ENCODE results near the gene PZP. TPM values are rescaled to one million over a fixed set of nuclear protein-coding genes. Genes with fewer than 3 reads are reported as not detected.

PZP gene
- total and polyA plus RNA-seq, 2 of the 13 experiments (the other 11 are each of a cell fraction or from before 2014, with no cell fraction given): 0.07 to 0.89 TPM

GRCh38 chr12:9113987-9114309, 94.2 kb downstream of the PZP start (continued):
- TF ChIP-seq NONO (IDR thresholded peaks at IDR 0.05) (no peak), NONO (CRISPR knock-in tag; conservative IDR thresholded peaks at IDR 0.05) (0 out of 2 replicates have a peak, but pooled peaks have one; percentile 29), GATA4 (IDR thresholded peaks at IDR 0.05; ENCODE audit: borderline replicate concordance, low read depth) (peak; percentile 76; the same call in 1 of the 2 replicates), NFIB (CRISPR knock-in tag; IDR thresholded peaks at IDR 0.05; ENCODE audit: borderline replicate concordance) (no peak), HDAC2 (CRISPR knock-in tag; IDR thresholded peaks at IDR 0.05) (peak; percentile 90), ZNF772 (CRISPR knock-in tag; IDR thresholded peaks at IDR 0.05) (no peak), KLF6 (CRISPR knock-in tag; IDR thresholded peaks at IDR 0.05) (no peak), HOXA7 (CRISPR knock-in tag; IDR thresholded peaks at IDR 0.05) (no peak), MTF1 (CRISPR knock-in tag; IDR thresholded peaks at IDR 0.05) (no peak), NR3C1 (CRISPR knock-in tag; IDR thresholded peaks at IDR 0.05) (no peak), FOXK2 (IDR thresholded peaks at IDR 0.05) (no peak), HOXA9 (CRISPR knock-in tag; IDR thresholded peaks at IDR 0.05; ENCODE audit: borderline replicate concordance) (no peak), ZNF451 (CRISPR knock-in tag; IDR thresholded peaks at IDR 0.05) (no peak), MLLT10 (CRISPR knock-in tag; IDR thresholded peaks at IDR 0.05) (peak; percentile 96; the same call in 1 of the 2 replicates), GTF2F1 (IDR thresholded peaks at IDR 0.05; ENCODE audit: low read length) (no peak), SOX5 (CRISPR knock-in tag; IDR thresholded peaks at IDR 0.05; ENCODE audit: borderline replicate concordance) (peak; percentile 77; the same call in 1 of the 2 replicates), E2F5 (CRISPR knock-in tag; conservative IDR thresholded peaks at IDR 0.05) (no peak), PPARG (CRISPR knock-in tag; conservative IDR thresholded peaks at IDR 0.05) (0 out of 2 replicates have a peak, but pooled peaks have one; percentile 26), ZNF747 (CRISPR knock-in tag; IDR thresholded peaks at IDR 0.05; ENCODE audit: borderline replicate concordance) (no peak), ELF3 (CRISPR knock-in tag; IDR thresholded peaks at IDR 0.05) (peak; percentile 34), ADNP (CRISPR knock-in tag; IDR thresholded peaks at IDR 0.05) (no peak), HNRNPUL1 (IDR thresholded peaks at IDR 0.05; ENCODE audit: low read depth, low read length) (0 out of 2 replicates have a peak, but pooled peaks have one; percentile 21), NFIC (IDR thresholded peaks at IDR 0.05; ENCODE audit: low read length) (peak; percentile 67; the same call in 1 of the 2 replicates), MAFF (IDR thresholded peaks at IDR 0.05; ENCODE audit: low read depth, low read length) (no peak)
- TF ChIP-seq, protein P1, sequence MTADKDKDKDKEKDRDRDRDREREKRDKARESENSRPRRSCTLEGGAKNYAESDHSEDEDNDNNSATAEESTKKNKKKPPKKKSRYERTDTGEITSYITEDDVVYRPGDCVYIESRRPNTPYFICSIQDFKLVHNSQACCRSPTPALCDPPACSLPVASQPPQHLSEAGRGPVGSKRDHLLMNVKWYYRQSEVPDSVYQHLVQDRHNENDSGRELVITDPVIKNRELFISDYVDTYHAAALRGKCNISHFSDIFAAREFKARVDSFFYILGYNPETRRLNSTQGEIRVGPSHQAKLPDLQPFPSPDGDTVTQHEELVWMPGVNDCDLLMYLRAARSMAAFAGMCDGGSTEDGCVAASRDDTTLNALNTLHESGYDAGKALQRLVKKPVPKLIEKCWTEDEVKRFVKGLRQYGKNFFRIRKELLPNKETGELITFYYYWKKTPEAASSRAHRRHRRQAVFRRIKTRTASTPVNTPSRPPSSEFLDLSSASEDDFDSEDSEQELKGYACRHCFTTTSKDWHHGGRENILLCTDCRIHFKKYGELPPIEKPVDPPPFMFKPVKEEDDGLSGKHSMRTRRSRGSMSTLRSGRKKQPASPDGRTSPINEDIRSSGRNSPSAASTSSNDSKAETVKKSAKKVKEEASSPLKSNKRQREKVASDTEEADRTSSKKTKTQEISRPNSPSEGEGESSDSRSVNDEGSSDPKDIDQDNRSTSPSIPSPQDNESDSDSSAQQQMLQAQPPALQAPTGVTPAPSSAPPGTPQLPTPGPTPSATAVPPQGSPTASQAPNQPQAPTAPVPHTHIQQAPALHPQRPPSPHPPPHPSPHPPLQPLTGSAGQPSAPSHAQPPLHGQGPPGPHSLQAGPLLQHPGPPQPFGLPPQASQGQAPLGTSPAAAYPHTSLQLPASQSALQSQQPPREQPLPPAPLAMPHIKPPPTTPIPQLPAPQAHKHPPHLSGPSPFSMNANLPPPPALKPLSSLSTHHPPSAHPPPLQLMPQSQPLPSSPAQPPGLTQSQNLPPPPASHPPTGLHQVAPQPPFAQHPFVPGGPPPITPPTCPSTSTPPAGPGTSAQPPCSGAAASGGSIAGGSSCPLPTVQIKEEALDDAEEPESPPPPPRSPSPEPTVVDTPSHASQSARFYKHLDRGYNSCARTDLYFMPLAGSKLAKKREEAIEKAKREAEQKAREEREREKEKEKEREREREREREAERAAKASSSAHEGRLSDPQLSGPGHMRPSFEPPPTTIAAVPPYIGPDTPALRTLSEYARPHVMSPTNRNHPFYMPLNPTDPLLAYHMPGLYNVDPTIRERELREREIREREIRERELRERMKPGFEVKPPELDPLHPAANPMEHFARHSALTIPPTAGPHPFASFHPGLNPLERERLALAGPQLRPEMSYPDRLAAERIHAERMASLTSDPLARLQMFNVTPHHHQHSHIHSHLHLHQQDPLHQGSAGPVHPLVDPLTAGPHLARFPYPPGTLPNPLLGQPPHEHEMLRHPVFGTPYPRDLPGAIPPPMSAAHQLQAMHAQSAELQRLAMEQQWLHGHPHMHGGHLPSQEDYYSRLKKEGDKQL (CRISPR knock-in tag; IDR thresholded peaks at IDR 0.05; ENCODE audit: low read depth): peak; percentile 80; the same call in 1 of the 2 replicates
- TF ChIP-seq, protein P2, sequence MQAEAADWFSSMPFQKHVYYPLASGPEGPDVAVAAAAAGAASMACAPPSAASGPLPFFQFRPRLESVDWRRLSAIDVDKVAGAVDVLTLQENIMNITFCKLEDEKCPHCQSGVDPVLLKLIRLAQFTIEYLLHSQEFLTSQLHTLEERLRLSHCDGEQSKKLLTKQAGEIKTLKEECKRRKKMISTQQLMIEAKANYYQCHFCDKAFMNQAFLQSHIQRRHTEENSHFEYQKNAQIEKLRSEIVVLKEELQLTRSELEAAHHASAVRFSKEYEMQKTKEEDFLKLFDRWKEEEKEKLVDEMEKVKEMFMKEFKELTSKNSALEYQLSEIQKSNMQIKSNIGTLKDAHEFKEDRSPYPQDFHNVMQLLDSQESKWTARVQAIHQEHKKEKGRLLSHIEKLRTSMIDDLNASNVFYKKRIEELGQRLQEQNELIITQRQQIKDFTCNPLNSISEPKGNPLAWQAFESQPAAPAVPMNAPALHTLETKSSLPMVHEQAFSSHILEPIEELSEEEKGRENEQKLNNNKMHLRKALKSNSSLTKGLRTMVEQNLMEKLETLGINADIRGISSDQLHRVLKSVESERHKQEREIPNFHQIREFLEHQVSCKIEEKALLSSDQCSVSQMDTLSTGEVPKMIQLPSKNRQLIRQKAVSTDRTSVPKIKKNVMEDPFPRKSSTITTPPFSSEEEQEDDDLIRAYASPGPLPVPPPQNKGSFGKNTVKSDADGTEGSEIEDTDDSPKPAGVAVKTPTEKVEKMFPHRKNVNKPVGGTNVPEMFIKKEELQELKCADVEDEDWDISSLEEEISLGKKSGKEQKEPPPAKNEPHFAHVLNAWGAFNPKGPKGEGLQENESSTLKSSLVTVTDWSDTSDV (CRISPR knock-in tag; IDR thresholded peaks at IDR 0.05): no peak
